ENCODE measurements around the gene CELSR1.
A peak's percentile ranks its signal among the peaks of the same experiment; 100 is the strongest.

CELSR1 gene

GRCh38 chr22:46439576-46440465, 97.6 kb downstream of the CELSR1 start:
- DNase-seq = no peak

GRCh38 chr22:46439111-46439510, 98.3 kb downstream of the CELSR1 start:
- DNase-seq = no peak

GRCh38 chr22:46437671-46438440, 99.6 kb downstream of the CELSR1 start:
- no peak for DNase-seq

- DNase-seq = no peak
Measured at GRCh38 chr22:46436595-46437175, 100.7 kb downstream of the CELSR1 start.

- DNase-seq = no peak
Measured at GRCh38 chr22:46433318-46433717, 104.1 kb downstream of the CELSR1 start.

GRCh38 chr22:46432164-46433068, 105.0 kb downstream of the CELSR1 start:
- DNase-seq = no peak

- DNase-seq = no peak
Measured at GRCh38 chr22:46430961-46431838, 106.2 kb downstream of the CELSR1 start.

- peak; percentile 66 for DNase-seq
Measured at GRCh38 chr22:46429325-46429853, 108.0 kb downstream of the CELSR1 start.

GRCh38 chr22:46428602-46429324, 108.7 kb downstream of the CELSR1 start:
- peak; percentile 66 for DNase-seq

- no peak for DNase-seq
Measured at GRCh38 chr22:46428171-46428570, 109.2 kb downstream of the CELSR1 start.

- peak; percentile 19 for DNase-seq
Measured at GRCh38 chr22:46425016-46425415, 112.4 kb downstream of the CELSR1 start.

- no peak for DNase-seq
Measured at GRCh38 chr22:46424496-46424895, 112.9 kb downstream of the CELSR1 start.

- no peak for DNase-seq
Measured at GRCh38 chr22:46422896-46423295, 114.5 kb downstream of the CELSR1 start.

GRCh38 chr22:46421267-46421666, 116.2 kb downstream of the CELSR1 start:
- peak; percentile 74 for DNase-seq

GRCh38 chr22:46419754-46420571, 117.5 kb downstream of the CELSR1 start:
- DNase-seq = no peak

- peak; percentile 8 for DNase-seq
Measured at GRCh38 chr22:46418827-46419226, 118.6 kb downstream of the CELSR1 start.

GRCh38 chr22:46417769-46418168, 119.7 kb downstream of the CELSR1 start:
- DNase-seq = no peak

- no peak for DNase-seq
Measured at GRCh38 chr22:46416891-46417580, 120.4 kb downstream of the CELSR1 start.

GRCh38 chr22:46416520-46416871, 120.9 kb downstream of the CELSR1 start:
- no peak for DNase-seq

All from NCI-H345 (cell line).